Thyroid gland (tissue), 4 donors: Measurements from ENCODE around the gene KCNQ1. TPM values are rescaled to one million over a fixed set of nuclear protein-coding genes. Genes with fewer than 3 reads are reported as not detected.
A peak's percentile ranks its signal among the peaks of the same experiment; 100 is the strongest.

Experiments
- DNase-seq, 2 donors: peaks; one replicate each; pipeline ENCODE4 v3.0.0-alpha.2; 2019
- H3K27ac ChIP-seq, 3 donors: fragments of 200-600 bp; sonication (generic); 1 replicate in 2 of 3; 2 replicates in 1 of 3; pipeline ENCODE4 v1.5.1; 2016 to 2019; ENCODE audit warnings: mild to moderate bottlenecking in 1 of 3, moderate library complexity in 1 of 3
- H3K27me3 ChIP-seq: fragments of 200-600 bp; sonication (generic); one replicate; pipeline ENCODE4 v1.5.1; 2019
- H3K36me3 ChIP-seq, 2 donors: fragments of 200-600 bp; sonication (generic); one replicate each; pipeline ENCODE4 v1.5.1; 2016 to 2019
- H3K4me1 ChIP-seq, 2 donors: fragments of 200-600 bp; sonication (generic); one replicate each; pipeline ENCODE4 v1.5.1; 2017 to 2019
- H3K4me3 ChIP-seq, 3 donors: fragments of 200-600 bp; sonication (generic); replicated peaks in 1 of 3; 1 replicate in 2 of 3; 2 replicates in 1 of 3; pipeline ENCODE4 v1.5.1; 2016; ENCODE audit warnings: mild to moderate bottlenecking in 1 of 3
- H3K9me3 ChIP-seq: fragments of 200-600 bp; sonication (generic); one replicate; pipeline ENCODE4 v1.5.1; 2017
- POLR2A ChIP-seq, 2 donors: fragments of 450-650 bp; IDR thresholded peaks; one replicate each; pipeline ENCODE4 v1.6.1; 2017; ENCODE audit warnings: antibody characterized with exemption in 2 of 2, mild to moderate bottlenecking in 2 of 2, moderate library complexity in 1 of 2
- WGBS, 2 donors: methylation state at CpG; one replicate each; pipeline ENCODE4 v1.1.5; 2017; 5-methylcytosine and 5-hydroxymethylcytosine counted together
- intact Hi-C: fragments of 100-400 bp; cut with DNase I; formaldehyde crosslinking; loops from one replicate; pipeline ENCODE4 v1.15.1; 2023
- total RNA-seq, 4 donors: library from RNA; depleted of rRNA; stranded (reverse); fragments of >200 nt; gene quantifications; one replicate each; pipeline ENCODE4 v1.2.3, GENCODE V29; 2016
- TF ChIP-seq, protein P1 (sequence below), 6 experiments: fragments of 200-600 bp in 3 of 6; fragments of 450-650 bp in 3 of 6; sonication (generic) in 3 of 6; IDR thresholded peaks; one replicate each; pipeline ENCODE4 v1.5.1; 2016 to 2019; ENCODE audit warnings: antibody characterized with exemption in 6 of 6, mild to moderate bottlenecking in 2 of 6, inconsistent platforms in 1 of 6, moderate library complexity in 1 of 6

Gene KCNQ1
- total RNA-seq, 4 donors from 2014 or later: 51.3 to 103 (median 97.8) TPM

DNA sequence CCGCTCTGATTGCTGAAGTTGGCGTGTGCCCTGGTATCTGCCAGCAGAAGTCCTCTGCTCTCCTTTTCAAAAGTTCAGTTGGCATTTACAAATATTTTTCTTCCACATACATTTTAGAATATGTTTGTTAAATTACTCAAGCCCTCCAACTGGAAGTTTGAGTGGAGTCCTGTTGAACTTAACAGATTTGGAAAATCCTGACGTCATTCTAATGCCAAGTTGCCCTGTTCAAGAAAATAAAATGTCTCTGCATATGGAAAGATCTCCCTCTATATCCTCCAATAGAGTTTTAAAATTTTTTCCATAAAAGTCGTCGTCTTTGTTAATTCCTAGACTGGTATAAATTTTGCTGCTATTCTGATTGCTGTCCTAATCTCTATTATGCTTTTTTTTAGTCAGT, 251.6 kb downstream of the KCNQ1 start:
- H3K4me1 ChIP-seq: peaks cover 18 to 25% of the 10 kb centered on the region in 2 donors
- intact Hi-C loops: no loop called here
- no peak for TF ChIP-seq POLR2A (IDR thresholded peaks at IDR 0.05)
- TF ChIP-seq, protein P1, sequence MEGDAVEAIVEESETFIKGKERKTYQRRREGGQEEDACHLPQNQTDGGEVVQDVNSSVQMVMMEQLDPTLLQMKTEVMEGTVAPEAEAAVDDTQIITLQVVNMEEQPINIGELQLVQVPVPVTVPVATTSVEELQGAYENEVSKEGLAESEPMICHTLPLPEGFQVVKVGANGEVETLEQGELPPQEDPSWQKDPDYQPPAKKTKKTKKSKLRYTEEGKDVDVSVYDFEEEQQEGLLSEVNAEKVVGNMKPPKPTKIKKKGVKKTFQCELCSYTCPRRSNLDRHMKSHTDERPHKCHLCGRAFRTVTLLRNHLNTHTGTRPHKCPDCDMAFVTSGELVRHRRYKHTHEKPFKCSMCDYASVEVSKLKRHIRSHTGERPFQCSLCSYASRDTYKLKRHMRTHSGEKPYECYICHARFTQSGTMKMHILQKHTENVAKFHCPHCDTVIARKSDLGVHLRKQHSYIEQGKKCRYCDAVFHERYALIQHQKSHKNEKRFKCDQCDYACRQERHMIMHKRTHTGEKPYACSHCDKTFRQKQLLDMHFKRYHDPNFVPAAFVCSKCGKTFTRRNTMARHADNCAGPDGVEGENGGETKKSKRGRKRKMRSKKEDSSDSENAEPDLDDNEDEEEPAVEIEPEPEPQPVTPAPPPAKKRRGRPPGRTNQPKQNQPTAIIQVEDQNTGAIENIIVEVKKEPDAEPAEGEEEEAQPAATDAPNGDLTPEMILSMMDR (IDR thresholded peaks at IDR 0.05): no peak
- no peak overlapping the region for H3K4me3 ChIP-seq
- H3K27ac ChIP-seq: no peak overlapping the region
- H3K9me3 ChIP-seq: no peaks in the 10 kb centered on the region
- 86 to 87% methylated on average over 5 of the region's 5 CpGs for WGBS, 2 donors
- H3K36me3 ChIP-seq: no peaks in the 10 kb centered on the region
- no peak for DNase-seq
- H3K27me3 ChIP-seq: no peaks in the 10 kb centered on the region

DNA sequence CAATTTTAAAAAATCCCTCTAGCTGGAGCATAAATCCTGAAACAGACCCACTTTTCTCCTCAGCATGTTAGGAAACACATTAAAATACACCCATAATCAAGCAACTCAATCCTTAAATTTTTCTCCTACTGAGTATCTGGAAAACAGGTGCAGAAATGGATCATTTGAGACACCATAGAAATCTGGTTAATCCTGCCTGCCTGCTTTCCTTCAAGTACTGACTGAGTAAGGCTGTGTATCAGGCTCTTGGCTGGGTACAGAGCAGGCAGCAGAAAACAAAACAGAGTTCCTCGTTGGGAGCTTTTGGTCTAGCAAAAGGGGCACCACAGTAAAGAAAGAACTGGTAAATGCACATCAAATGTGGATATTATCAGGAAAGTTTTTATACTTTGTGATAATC, 253.1 kb downstream of the KCNQ1 start:
- H3K27ac ChIP-seq: no peak overlapping the region
- 16 to 21% methylated on average over 1 of the region's 1 CpG for WGBS, 2 donors
- no peaks in the 10 kb centered on the region for H3K27me3 ChIP-seq
- H3K4me1 ChIP-seq: peaks cover 16 to 19% of the 10 kb centered on the region in 2 donors
- peak overlapping the region in 1 of 3 donors; percentile 67 for H3K4me3 ChIP-seq
- intact Hi-C loops: no loop called here
- no peaks in the 10 kb centered on the region for H3K36me3 ChIP-seq
- H3K9me3 ChIP-seq: no peaks in the 10 kb centered on the region
- DNase-seq: no peak
- no peak for TF ChIP-seq POLR2A (IDR thresholded peaks at IDR 0.05)
- TF ChIP-seq, protein P1 (IDR thresholded peaks at IDR 0.05): no peak

DNA sequence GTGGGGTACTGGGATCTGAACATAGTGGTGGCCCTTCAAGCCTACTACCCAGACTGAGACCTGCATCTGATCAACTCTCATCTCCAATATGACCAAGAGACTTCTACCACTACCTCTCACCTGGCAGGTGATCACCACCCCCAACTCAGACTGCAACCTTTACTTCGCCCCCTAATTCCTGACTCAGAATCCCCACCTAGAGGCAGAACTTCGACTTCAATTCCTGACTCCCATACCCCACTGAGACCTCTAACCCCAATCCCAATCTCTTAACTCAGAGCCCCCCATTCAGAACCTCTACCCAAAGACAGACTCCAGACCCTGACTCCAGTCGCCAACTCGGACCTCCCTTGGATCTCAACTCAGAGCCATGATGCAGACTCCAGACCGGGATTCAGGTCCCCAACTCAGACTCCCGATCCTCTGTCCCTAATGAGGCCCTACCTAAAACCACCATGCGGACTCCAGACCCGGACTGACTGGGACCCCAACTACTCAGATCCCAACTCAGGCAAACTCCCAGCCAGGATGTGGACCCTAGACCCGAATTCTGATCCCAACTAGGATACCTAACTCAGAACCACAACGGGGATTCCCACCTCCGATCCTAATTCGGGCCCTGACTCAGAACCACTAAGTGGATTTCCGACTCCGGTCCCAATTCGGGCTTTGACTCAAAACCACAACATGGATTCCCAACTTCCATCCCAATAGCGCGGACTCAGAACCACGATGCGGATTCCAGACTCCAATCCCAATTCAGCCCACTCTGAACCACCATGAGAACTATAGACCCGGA, 253.8 kb downstream of the KCNQ1 start:
- no peak for TF ChIP-seq POLR2A (IDR thresholded peaks at IDR 0.05)
- TF ChIP-seq, protein P1 (IDR thresholded peaks at IDR 0.05): no peak
- Histone ChIP-seq H3K36me3 (no peaks in the 10 kb centered on the region), H3K9me3 (no peaks in the 10 kb centered on the region), H3K27me3 (no peaks in the 10 kb centered on the region), H3K4me3 (peak overlapping the region in 2 of 3 donors; percentile 54 to 67), H3K4me1 (peaks cover 21 to 26% of the 10 kb centered on the region in 2 donors), H3K27ac (no peak overlapping the region)
- no peak for DNase-seq
- intact Hi-C loops: no loop called here
- WGBS, 2 donors: 64 to 72% methylated on average over 19 to 20 of the region's 20 CpGs

DNA sequence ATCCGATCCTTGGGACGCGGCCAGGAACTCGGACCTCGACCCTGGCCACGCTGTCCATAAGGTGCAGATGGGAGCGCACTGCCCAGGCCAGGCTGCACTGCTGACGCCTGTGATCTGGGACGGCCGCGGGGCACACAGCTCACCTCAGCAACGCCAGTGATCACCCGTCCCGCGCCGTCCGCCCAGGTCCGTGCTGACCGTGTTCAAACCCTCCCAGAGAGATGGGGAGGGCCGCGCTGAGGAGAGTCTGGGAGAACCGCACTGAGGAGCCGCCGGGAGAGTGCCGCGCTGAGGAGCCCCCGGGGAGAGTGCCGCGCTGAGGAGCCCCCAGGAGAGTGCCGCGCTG, 254.3 kb downstream of the KCNQ1 start:
- DNase-seq: peak; percentile 40 to 43
- H3K27ac ChIP-seq: peak overlapping the region in 1 of 3 donors; percentile 56
- H3K9me3 ChIP-seq: no peaks in the 10 kb centered on the region
- intact Hi-C loops: no loop called here
- no peaks in the 10 kb centered on the region for H3K27me3 ChIP-seq
- TF ChIP-seq POLR2A (IDR thresholded peaks at IDR 0.05): no peak
- TF ChIP-seq, protein P1 (IDR thresholded peaks at IDR 0.05): no peak
- H3K4me1 ChIP-seq: peaks cover 23 to 30% of the 10 kb centered on the region in 2 donors
- 67 to 68% methylated on average over 6 to 29 of the region's 31 CpGs for WGBS, 2 donors
- H3K4me3 ChIP-seq: peak overlapping the region; percentile 5 to 67 (median 54)
- no peaks in the 10 kb centered on the region for H3K36me3 ChIP-seq
